HG03457 (cell line): Measurements from ENCODE around the gene ATP2A1.

Experiments used
- ATAC-seq: cut with Tn5 transposase; IDR thresholded peaks from one replicate; pipeline ENCODE4 v1.9.1; 2021; ENCODE audit warnings: moderate number of reproducible peaks; ENCODE audit not compliant: unreplicated experiment

ATP2A1 gene

GRCh38 chr16:28878083-28878926, at the start of gene ATP2A1:
Gene ATP2A1 (plus strand): TSS chr16:28878488. CDS start chr16:28878672, 184 bp downstream.
- no peak for ATAC-seq

DNA sequence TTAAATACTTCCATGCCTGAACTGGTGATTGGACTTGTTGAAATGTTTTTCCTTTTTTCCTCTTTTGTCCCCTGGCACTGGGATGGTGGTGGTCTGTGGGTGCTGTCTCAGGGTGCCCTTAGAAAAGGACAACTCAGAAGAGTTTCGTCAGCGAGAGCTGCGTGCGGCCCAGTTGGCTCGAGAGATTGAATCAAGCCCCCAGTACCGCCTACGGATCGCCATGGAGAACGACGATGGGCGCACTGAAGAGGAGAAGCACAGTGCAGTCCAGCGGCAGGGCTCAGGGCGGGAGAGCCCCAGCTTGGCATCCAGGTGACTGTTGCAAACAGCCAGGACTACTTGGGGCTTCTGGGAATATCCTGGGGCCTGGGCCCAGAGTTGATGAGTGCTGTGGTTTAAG, 48.5 kb upstream of the ATP2A1 start:
- no peak for ATAC-seq

DNA sequence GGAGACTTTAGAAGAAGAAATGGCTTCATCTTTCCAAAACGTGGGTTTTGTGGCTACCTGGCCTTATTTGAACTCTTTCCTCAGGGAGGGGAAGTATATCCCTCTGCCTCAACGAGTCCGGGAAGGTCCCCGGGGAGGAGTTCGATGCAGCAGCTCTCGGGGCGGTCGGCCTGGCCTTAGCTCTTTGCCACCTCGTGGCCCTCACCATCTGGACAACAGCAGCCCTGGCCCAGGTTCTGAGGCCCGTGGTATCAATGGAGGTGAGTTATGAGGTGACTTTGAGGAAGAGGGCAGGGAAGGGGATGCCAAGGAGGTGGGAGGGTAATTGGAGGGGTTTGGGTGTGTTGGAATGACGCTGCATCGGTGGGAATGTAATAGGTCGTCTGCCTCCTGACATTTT, 47.8 kb upstream of the ATP2A1 start:
- no peak for ATAC-seq

GRCh38 chr16:28834349-28834748, 43.9 kb upstream of the ATP2A1 start:
- ATAC-seq: no peak

DNA sequence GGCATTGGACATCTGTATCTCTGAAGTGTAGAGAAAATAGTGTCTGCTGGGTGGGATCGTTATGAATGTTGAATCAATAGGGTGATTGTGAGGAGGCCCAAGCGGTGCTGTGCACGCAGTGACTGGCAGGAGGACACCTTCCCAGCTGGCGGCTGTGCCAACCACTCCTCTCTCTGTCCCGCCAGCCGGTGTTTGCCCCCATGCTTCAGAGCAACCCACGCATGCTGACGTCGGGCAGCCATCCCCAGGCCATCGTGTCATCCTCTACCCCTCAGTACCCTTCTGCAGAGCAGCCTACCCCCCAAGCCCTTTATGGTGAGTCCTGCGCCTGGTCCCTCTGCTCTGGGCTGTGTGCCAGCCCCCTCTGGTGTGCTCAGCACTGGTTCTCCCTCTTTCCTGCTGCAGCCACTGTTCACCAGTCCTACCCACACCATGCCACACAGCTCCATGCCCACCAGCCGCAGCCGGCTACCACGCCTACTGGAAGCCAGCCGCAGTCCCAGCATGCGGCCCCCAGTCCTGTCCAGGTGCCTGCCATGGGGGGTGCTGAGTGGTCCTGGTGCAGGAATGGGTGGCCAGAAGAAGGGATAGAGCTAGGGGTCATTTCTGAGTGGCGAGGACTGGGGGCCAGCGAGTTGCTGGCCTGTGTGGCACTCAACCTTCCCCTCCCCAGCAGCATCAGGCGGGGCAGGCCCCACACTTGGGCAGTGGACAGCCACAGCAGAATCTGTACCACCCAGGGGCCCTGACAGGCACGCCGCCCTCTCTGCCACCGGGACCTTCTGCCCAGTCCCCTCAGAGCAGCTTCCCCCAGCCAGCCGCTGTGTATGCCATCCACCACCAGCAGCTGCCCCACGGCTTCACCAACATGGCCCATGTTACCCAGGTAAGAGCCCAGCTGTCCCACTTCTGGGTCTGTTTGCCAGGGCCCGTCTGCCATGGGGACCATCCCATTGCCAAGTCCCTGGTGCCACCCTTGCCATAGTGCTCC, 43.1 kb upstream of the ATP2A1 start:
- no peak for ATAC-seq

DNA sequence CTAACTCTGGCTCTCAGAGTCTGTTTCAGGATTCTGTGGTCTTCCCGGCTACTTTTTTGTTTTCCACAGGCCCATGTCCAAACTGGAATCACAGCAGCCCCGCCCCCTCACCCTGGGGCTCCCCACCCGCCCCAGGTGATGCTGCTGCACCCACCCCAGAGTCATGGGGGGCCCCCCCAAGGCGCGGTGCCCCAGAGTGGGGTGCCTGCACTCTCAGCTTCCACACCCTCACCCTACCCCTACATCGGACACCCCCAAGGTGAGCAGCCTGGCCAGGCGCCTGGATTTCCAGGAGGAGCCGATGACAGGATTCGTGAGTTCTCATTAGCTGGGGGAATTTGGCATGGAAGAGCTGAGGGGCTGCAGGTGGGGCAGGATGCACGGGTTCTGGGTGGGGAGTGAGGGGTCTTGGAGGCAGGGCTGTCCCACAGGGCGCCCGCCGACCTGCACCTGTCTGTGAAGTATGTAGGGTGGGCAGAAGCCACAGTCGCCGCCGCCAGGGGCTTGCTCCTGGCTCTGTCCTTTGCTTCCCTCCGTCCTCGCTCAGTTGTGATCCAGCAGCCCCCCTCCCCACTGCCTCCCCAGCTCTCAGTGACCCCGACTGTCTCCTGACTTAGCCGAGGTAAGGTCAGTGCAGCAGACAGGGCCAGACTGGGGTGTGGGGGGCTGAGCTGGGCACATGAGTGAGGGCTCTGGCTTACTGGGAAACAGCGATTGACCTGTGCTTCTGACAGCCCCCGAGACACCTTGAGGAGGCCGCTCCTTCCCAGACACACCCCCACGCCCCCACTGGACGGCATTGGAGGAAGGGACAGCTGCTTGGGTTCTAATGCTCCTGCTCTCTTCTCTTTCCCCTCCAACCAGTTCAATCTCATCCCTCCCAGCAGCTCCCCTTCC, 42.2 kb upstream of the ATP2A1 start:
- no peak for ATAC-seq

- ATAC-seq: no peak
These were observed 41.6 kb upstream of the ATP2A1 start for GRCh38 chr16:28836761-28837064.

DNA sequence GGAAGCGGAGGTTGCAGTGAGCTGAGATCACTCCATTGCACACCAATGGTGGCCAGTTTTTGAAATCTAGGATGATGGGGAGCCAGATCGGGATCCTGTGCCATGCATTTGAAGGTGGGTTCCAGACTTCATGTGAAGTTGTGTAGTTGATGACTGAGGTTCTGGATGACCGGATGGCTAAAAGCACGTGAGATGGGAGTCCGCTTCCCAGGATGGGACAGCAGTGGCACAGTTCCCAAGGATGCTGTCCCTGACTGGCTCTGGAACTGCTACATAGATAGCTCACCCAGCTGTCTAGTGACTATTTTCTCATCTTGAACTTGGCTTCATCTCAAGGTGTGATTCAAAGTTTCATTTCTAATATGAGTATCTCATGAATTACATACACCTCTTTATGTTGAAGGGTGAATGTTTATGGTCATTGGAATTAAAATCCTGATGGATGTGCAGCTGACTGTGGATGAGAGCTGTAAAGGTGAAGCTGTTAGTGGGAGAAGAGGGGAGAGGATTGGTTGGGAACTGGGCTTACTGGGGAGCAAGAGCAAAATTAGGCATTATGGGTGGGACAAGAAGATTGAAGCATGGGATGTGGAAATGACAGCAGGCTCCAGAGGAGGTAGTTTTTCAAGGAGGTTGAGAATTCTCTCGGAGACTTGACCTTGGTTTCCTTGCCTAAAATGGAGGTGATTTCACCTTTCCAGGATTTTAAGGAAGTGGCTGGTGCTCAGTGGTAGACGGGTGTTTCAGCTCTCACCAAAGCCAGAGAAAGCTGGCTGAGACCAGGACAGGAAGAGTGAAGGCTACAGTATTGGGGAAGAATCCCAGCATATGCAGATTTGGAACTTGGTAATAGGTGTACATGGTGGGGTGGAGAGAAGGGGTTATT, 40.4 kb upstream of the ATP2A1 start:
- ATAC-seq: no peak

- ATAC-seq: no peak
These were observed 39.8 kb upstream of the ATP2A1 start for GRCh38 chr16:28838558-28838918.

DNA sequence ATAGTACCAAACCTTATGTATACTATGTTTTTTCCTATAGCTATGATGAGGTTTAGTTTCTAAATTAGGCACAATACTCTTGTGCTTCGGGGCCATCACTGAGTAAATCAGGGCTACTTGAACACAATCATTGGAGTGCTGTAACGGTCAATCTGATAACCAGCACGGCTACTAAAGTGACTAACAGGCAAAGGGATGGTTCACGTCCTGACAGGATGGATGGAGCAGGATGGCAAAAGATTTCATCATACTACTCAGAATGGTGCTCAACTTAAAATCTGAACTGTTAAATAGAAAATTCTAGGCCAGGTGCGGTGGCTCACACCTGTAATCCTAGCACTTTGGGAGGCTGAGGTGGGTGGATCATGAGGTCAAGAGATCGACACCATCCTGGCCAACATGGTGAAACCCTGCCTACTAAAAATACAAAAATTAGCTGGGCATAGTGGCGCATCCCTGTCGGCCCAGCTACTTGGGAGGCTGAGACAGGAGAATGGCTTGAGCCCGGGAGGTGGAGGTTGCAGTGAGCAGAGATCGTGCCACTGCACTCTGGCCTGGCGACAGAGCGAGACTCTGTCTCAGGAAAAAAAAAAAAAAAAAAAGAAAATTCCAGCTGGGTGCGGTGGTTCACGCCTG, 39.2 kb upstream of the ATP2A1 start:
- ATAC-seq: no peak

DNA sequence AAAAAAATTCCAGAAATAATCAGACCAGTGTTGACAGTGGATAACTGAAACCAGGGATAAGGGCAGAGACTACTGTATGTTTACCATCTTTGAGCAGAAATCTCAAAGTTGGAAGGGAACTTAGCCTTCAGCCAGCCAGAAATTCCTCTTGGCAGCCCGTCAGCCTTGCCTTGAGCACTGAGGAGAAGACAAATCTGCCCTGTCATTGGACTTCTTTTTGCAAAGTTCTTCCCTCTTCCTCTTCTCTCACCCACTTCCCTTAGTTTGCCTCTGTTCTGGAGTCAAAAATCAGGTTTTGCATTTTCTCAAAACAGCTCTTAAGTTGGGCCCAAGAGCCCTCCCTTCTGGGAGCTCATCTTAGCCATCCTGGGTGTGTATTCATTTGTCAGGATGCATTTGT, 38.4 kb upstream of the ATP2A1 start:
- no peak for ATAC-seq

DNA sequence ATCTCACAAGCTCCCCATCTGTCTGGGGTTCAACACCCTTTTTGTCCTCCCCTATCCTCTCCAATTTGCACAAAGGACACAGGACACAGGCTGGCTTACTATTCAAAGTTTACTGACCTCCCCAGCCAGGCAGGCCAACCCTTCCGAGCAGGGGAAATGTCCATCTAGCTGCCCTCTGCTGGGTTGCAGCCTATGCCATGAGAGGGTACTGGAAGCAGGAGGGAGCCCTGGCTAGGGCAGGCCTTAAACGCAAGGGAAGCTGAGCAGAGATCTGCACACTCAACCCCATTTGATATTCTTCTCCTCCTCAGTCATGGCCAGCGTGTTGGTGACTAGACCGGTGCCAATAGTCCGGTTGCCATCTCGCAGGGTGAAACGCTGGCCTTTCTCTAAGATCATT, 35.6 kb upstream of the ATP2A1 start:
- ATAC-seq: no peak

DNA sequence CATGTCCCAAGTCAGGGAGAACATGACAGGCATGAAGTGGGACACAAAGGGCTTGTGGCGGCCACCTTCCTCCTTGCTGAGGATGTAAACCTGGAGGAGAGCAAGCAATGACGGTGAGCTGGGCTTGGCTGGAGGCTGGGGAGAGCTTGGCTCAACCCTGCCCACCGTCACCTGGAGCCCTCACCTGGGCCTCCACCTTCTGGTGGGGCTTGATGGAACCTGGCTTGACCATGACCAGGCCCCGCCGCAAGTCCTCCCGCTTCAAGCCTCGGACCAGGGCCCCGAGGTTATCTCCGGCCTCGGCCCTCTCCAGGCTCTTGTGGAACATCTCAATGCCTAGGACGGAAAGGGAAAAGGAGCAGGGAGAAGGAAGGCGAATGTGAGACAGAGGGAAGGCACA, 34.5 kb upstream of the ATP2A1 start:
- no peak for ATAC-seq

GRCh38 chr16:28844226-28844885, 33.9 kb upstream of the ATP2A1 start:
- no peak for ATAC-seq

- ATAC-seq: no peak
These were observed 33.0 kb upstream of the ATP2A1 start for GRCh38 chr16:28845293-28845692.

GRCh38 chr16:28845761-28846079, 32.6 kb upstream of the ATP2A1 start:
- no peak for ATAC-seq

DNA sequence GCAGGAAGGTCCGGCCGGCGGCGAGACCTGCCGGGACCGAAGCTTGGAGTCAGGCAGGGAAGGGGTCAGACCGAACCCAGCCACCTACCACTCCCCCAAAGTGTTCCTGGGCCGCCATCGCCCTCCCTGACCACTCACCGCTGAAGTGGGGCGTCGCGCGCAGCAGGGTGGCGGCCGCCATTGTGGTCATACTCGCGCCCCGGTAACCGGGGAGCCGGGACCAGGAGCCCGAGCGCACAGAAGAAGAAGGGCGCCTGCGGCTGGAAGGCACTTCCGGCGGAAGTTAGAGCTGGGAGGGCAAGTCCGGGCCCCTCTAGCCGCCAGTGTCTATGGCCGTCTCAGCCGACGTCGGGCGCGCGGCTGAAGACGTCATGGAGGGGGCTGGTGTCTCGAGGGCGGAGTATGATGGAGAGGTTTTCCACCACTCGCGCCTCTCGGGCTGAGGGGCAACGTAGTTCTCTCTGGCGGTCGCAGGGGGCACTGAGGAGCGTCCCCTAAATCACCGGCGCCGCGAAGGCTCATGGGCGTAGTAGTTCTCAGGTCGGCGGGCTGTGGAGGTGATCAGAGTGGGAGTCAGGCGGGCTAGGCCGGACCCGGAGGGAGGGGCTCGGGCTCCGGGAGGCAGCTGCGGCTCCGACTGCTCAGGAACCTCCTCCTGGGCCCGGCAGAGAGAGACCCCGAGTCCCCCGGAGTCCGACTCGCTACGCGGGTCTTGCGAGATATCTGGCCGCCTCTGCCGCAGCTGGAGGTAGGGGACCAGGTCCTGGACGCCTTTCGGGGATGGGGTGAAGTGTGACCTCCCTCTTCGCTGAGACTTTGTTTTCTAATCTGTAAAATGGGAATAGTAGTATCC, 32.0 kb upstream of the ATP2A1 start, which contains the start of gene TUFM:
Gene TUFM (minus strand): TSS at position 269 of the 853 bp plus-strand sequence. CDS start 79 bp downstream, at position 190.
- peak; percentile 79 for ATAC-seq

DNA sequence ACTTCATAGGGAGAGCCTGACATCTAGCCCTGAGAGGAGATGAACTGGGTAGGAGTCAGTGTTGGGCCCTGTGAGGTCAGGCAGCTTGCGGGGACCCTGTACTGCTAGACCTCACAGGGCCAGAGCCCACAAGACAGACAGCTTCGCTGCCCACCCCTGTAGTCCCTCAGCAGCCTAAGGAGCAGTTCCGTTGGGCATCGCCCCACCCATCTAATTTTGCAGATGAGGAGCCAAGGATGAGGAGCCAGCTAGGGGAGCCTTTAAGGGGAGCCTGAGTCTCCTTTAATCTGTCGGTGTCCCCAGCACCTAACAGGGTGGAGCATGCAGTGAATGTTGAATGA, 31.4 kb upstream of the ATP2A1 start:
- no peak for ATAC-seq
